Fibroblast of villous mesenchyme (primary cell): ENCODE results near the gene C1orf21. TPM values are rescaled to one million over a fixed set of nuclear protein-coding genes. Genes with fewer than 3 reads are reported as not detected.

Experiments used
- DNase-seq: peaks from one replicate; pipeline ENCODE4 v3.0.0-alpha.2; 2010; ENCODE audit warnings: low read depth
- H3K4me3 ChIP-seq: 2 replicates; pipeline ENCODE4 v1.5.1; 2011; ENCODE audit warnings: low read depth, mild to moderate bottlenecking, low read length
- total RNA-seq: library from RNA; depleted of rRNA; stranded (reverse); fragments of >200 nt; gene quantifications from 2 replicates; pipeline ENCODE4 v1.2.3, GENCODE V29; 2012
- TF ChIP-seq, protein P1 (sequence below): IDR thresholded peaks from 2 replicates; pipeline ENCODE4 v1.5.1; 2012; ENCODE audit warnings: low read depth, mild to moderate bottlenecking, low read length; ENCODE audit not compliant: insufficient read depth

C1orf21 gene
- total RNA-seq, 1 donor, result 3.5 TPM

DNA sequence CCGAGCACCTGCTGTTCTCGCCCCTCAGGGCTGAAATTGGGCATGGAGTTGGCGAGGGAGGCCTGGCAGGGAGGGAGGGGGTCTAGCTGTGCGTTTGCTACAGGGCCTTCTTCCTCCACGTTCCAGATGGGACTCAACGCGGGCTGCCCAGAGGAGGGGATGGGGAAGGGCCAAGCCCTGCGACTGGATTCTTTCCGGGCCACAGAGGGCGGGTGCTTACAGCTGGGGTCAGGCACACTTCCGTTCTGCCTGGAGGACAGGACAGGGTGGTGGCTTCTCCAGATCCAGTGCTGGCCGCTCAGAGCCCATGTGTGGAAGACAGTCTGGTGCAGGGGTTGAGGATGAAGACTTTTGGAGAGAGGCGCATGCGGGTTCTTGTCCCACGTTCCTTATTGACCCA lies 277.8 kb downstream of the C1orf21 start:
- TF ChIP-seq, protein P1, sequence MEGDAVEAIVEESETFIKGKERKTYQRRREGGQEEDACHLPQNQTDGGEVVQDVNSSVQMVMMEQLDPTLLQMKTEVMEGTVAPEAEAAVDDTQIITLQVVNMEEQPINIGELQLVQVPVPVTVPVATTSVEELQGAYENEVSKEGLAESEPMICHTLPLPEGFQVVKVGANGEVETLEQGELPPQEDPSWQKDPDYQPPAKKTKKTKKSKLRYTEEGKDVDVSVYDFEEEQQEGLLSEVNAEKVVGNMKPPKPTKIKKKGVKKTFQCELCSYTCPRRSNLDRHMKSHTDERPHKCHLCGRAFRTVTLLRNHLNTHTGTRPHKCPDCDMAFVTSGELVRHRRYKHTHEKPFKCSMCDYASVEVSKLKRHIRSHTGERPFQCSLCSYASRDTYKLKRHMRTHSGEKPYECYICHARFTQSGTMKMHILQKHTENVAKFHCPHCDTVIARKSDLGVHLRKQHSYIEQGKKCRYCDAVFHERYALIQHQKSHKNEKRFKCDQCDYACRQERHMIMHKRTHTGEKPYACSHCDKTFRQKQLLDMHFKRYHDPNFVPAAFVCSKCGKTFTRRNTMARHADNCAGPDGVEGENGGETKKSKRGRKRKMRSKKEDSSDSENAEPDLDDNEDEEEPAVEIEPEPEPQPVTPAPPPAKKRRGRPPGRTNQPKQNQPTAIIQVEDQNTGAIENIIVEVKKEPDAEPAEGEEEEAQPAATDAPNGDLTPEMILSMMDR, result no peak
- no peak for DNase-seq
- H3K4me3 ChIP-seq, result no peak overlapping the region

DNA sequence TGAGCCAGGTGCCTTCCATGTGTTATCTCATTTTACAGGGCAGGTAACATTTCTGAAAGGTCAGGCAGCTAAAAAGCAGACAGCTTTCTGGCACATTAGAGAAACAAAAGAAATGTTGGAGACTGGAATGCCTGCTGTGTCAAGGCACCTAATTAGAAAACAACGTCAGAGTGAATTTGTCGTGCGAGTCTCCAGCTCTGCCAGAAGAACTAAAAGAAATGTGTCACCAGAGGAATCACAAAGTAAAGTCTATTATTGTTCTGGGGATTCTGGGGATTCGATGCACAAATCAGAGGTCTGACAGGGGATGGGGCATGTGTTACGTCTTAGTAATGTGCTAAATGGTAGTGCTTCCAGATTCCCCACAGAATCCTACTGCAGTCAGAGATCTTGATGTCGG lies 278.5 kb downstream of the C1orf21 start:
- no peak overlapping the region for H3K4me3 ChIP-seq
- DNase-seq, result no peak
- TF ChIP-seq, protein P1, result no peak

DNA sequence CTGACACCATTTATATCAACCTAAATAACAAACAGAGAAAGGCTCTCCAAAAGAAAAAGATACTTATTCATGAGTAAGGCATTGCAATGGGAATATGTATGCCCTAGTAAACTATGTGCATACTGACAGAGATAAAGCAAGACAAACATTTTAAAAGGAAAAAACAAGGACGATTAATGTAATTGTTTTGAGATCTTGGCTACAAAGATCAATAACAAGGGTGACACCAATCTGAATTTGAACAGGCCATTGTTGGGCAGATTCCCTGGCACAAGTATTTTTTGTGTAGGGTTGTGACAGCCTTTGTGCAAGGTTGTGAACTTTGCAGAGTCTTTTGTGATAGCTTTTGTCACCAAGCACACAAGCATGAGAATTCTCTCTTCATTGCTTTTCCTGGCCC lies 282.6 kb downstream of the C1orf21 start:
- no peak for DNase-seq
- TF ChIP-seq, protein P1, result no peak
- no peak overlapping the region for H3K4me3 ChIP-seq

DNA sequence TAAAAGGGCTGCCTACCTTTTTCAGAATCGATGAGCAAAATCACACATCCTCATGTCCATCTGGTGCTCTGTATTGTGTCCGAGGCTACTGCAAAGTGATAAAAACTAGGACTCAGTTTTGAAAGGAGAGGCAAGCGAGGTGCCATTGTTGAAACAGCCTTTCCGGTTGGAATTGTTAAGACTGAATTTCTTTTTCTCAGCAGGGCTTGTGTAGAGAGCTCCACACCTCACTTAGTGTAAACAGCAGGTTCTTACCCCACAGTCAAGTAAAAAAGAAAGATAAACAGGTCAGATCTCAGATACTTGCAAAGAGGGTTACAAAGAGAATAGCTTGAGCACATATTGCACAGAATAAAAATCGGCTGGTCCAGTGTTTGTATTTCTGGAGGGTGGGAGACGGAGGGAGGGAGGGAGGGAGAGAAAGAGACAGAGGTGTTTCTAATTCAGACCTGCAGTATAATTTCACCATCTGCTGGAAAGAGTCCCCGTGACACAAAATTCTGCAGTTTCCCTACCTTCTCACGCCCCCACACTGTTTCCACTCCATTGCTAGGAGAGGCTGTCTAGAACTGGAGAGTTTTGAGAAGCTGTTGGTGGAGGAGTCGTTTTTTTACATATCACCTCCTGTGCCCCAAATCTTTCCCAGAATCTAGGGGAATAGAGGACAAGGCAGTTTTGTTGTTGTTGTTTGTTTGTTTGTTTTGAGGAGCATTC lies 285.3 kb downstream of the C1orf21 start:
- TF ChIP-seq, protein P1, result no peak
- DNase-seq, result no peak
- no peak overlapping the region for H3K4me3 ChIP-seq

DNA sequence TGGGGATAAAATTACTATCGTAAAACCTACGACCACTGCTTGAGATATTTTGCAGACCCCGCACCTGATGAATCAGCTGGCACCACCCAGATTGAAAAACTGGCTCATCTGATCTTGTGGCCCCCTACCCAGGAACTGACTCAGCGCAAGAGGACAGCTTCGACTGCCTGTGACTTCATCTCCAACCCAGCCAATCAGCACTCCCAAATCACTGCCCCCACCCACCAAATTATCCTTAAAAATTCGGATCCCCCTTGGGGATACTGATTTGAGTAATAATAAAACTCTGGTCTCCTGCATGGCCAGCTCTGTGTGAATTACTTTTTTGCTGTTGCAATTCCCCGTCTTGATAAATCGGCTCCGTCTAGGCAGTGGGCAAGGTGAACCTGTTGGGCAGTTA lies 286.5 kb downstream of the C1orf21 start:
- no peak overlapping the region for H3K4me3 ChIP-seq
- DNase-seq, result no peak
- TF ChIP-seq, protein P1, result no peak

DNA sequence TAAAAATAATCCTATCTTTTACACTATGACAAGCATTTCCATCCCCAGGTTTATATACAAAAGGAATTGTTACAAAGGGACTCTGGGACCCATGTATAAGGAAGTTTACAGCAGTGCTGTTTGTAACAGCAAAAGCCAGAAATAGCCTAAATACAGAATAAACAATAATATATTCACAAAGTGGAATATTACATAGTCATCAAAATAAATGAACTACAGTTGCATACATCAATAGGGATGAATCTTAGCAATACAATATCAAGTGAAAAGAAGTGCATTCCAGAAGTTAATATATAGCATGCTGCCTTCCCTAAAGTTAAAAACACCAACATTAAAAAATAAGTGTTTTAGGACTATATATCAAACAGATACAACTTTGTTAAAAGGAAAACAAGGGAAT lies 290.5 kb downstream of the C1orf21 start:
- no peak for DNase-seq
- no peak overlapping the region for H3K4me3 ChIP-seq
- TF ChIP-seq, protein P1, result no peak
